Left lung (tissue), 10 donors: Measurements from ENCODE around the gene ETV3L. TPM values are rescaled to one million over a fixed set of nuclear protein-coding genes. Genes with fewer than 3 reads are reported as not detected.

Experiments used
- ATAC-seq: fragments of 200-7000 bp; cut with Tn5 transposase; one replicate; pipeline ENCODE4 v1.9.1; 2020; ENCODE audit warnings: moderate library complexity
- DNase-seq, 4 donors: peaks; one replicate each; pipeline ENCODE4 v3.0.0-alpha.2; 2013 to 2020
- H3K27ac ChIP-seq, 2 donors: fragments of 200-600 bp; sonication (generic) in 1 of 2; one replicate each; pipeline versions ENCODE4 v1.5.0 to v1.8.0; 2020 to 2021
- H3K27me3 ChIP-seq, 2 donors: fragments of 200-600 bp; sonication (generic) in 1 of 2; one replicate each; pipeline versions ENCODE4 v1.5.0 to v1.8.0; 2020 to 2021
- H3K36me3 ChIP-seq, 2 donors: fragments of 200-600 bp; sonication (generic) in 1 of 2; one replicate each; pipeline versions ENCODE4 v1.5.0 to v1.8.0; 2020 to 2021
- H3K4me1 ChIP-seq, 2 donors: fragments of 200-600 bp; one replicate each; pipeline ENCODE4 v1.8.0; 2021
- H3K4me3 ChIP-seq, 2 donors: fragments of 200-600 bp; sonication (generic) in 1 of 2; one replicate each; pipeline versions ENCODE4 v1.5.0 to v1.8.0; 2020 to 2021; ENCODE audit warnings: mild to moderate bottlenecking in 1 of 2
- H3K9me3 ChIP-seq, 2 donors: fragments of 200-600 bp; sonication (generic) in 1 of 2; one replicate each; pipeline versions ENCODE4 v1.5.0 to v1.8.0; 2020 to 2021
- CTCF ChIP-seq, 2 donors: fragments of 200-600 bp; sonication (generic) in 1 of 2; IDR thresholded peaks; one replicate each; pipeline versions ENCODE4 v1.5.0 to v1.8.0; 2021; ENCODE audit warnings: antibody characterized with exemption in 2 of 2
- intact Hi-C, 2 donors: fragments of 100-400 bp; cut with DNase I; formaldehyde crosslinking; loops; one replicate each; pipeline versions ENCODE4 v1.11.2 to v1.14.2; 2022
- polyA plus RNA-seq, 6 donors: library from polyadenylated mRNA; unstranded; fragments of 120-200 nt; gene quantifications; one replicate each; pipeline ENCODE4 v1.2.1, GENCODE V29; 2013; ENCODE audit not compliant: insufficient read length in 6 of 6
- total RNA-seq, 2 donors: library from RNA; stranded (reverse); fragmentation: NEBNext Ultra II Directional; extraction: Animal tissue kit (Norgen Biotek cat#: 25700); gene quantifications; one replicate each; pipeline ENCODE4 v1.2.1, GENCODE V29; 2021
- donor health status: DM: no; HTN: yes; CAD: no.
- donor health status: DM: no; HTN: no; CAD: no.

ETV3L gene
- total and polyA plus RNA-seq, 8 donors = not detected

GRCh38 chr1:157091186-157091585 is 8.4 kb downstream of the ETV3L start:
- DNase-seq (no peak), ATAC-seq (no peak)
- no peak overlapping the region for H3K27ac ChIP-seq
- intact Hi-C loops = loop anchor here (2.0 to 10.0 kb wide), 2 partner anchors 64 kb away; no protein-coding TSS in a partner anchor
- no peak overlapping the region for H3K4me3 ChIP-seq
- TF ChIP-seq CTCF (IDR thresholded peaks at IDR 0.05) = no peak
- no peaks in the 10 kb centered on the region for H3K27me3 ChIP-seq
- no peaks in the 10 kb centered on the region for H3K9me3 ChIP-seq
- H3K4me1 ChIP-seq = no peaks in the 10 kb centered on the region
- no peaks in the 10 kb centered on the region for H3K36me3 ChIP-seq

GRCh38 chr1:157090771-157091170 is 8.8 kb downstream of the ETV3L start:
- Histone ChIP-seq H3K4me3 (no peak overlapping the region), H3K27ac (no peak overlapping the region), H3K27me3 (no peaks in the 10 kb centered on the region), H3K9me3 (no peaks in the 10 kb centered on the region), H3K4me1 (peaks cover 0 to 4% of the 10 kb centered on the region in 2 donors), H3K36me3 (no peaks in the 10 kb centered on the region)
- no peak for DNase-seq
- TF ChIP-seq CTCF (IDR thresholded peaks at IDR 0.05) = no peak
- ATAC-seq = no peak
- intact Hi-C loops = loop anchor here (2.0 to 10.0 kb wide), 2 partner anchors 64 kb away; no protein-coding TSS in a partner anchor

- peaks cover 0 to 7% of the 10 kb centered on the region in 2 donors for H3K4me1 ChIP-seq
- H3K27me3 ChIP-seq = no peaks in the 10 kb centered on the region
- no peak overlapping the region for H3K4me3 ChIP-seq
- H3K36me3 ChIP-seq = no peaks in the 10 kb centered on the region
- peak; percentile 80 to 95 (median 88) for DNase-seq
- TF ChIP-seq CTCF (IDR thresholded peaks at IDR 0.05) = peak; percentile 95 to 97
- H3K9me3 ChIP-seq = no peaks in the 10 kb centered on the region
- intact Hi-C loops = loop anchor here (2.0 to 10.0 kb wide), 2 partner anchors 65 kb away; no protein-coding TSS in a partner anchor
- H3K27ac ChIP-seq = no peak overlapping the region
- ATAC-seq = peak; percentile 97
Observed at GRCh38 chr1:157090196-157090647, 9.4 kb downstream of the ETV3L start.

GRCh38 chr1:157089789-157090188 is 9.8 kb downstream of the ETV3L start:
- H3K4me1 ChIP-seq = peaks cover 0 to 9% of the 10 kb centered on the region in 2 donors
- no peak overlapping the region for H3K4me3 ChIP-seq
- intact Hi-C loops = loop anchor here (2.0 to 10.0 kb wide), 2 partner anchors 65 kb away; no protein-coding TSS in a partner anchor
- no peak for TF ChIP-seq CTCF (IDR thresholded peaks at IDR 0.05)
- ATAC-seq (peak; percentile 6), DNase-seq (no peak)
- no peaks in the 10 kb centered on the region for H3K27me3 ChIP-seq
- H3K9me3 ChIP-seq = no peaks in the 10 kb centered on the region
- H3K27ac ChIP-seq = no peak overlapping the region
- H3K36me3 ChIP-seq = no peaks in the 10 kb centered on the region

- Histone ChIP-seq H3K4me1 (peaks cover 0 to 9% of the 10 kb centered on the region in 2 donors), H3K36me3 (no peaks in the 10 kb centered on the region), H3K27ac (no peak overlapping the region), H3K27me3 (no peaks in the 10 kb centered on the region), H3K9me3 (no peaks in the 10 kb centered on the region), H3K4me3 (no peak overlapping the region)
- no peak for TF ChIP-seq CTCF (IDR thresholded peaks at IDR 0.05)
- intact Hi-C loops = no loop called here
- no peak for ATAC-seq
- DNase-seq = no peak
Observed at GRCh38 chr1:157088607-157089006, 11.0 kb downstream of the ETV3L start.
